Astrocyte of the cerebellum (primary cell): Measurements from ENCODE around the gene SLC9A5.

ENCODE experiments used
- DNase-seq: peaks from one replicate; pipeline ENCODE4 v3.0.0-alpha.2; 2011; ENCODE audit warnings: low read depth
- H3K4me3 ChIP-seq: 2 replicates; pipeline ENCODE4 v1.5.1; 2011; ENCODE audit warnings: mild to moderate bottlenecking, low read depth, low read length, moderate library complexity
- in situ Hi-C: cut with HindIII; loops from 2 replicates; pipeline ENCODE4 v1.10.0; 2017; ENCODE audit warnings: low sequenced_read_pairs
- TF ChIP-seq, protein P1 (sequence below): IDR thresholded peaks from 2 replicates; pipeline ENCODE4 v1.5.1; 2012; ENCODE audit warnings: low read length, low read depth, moderate library complexity, mild to moderate bottlenecking; ENCODE audit errors: missing control alignments

Gene SLC9A5

DNA sequence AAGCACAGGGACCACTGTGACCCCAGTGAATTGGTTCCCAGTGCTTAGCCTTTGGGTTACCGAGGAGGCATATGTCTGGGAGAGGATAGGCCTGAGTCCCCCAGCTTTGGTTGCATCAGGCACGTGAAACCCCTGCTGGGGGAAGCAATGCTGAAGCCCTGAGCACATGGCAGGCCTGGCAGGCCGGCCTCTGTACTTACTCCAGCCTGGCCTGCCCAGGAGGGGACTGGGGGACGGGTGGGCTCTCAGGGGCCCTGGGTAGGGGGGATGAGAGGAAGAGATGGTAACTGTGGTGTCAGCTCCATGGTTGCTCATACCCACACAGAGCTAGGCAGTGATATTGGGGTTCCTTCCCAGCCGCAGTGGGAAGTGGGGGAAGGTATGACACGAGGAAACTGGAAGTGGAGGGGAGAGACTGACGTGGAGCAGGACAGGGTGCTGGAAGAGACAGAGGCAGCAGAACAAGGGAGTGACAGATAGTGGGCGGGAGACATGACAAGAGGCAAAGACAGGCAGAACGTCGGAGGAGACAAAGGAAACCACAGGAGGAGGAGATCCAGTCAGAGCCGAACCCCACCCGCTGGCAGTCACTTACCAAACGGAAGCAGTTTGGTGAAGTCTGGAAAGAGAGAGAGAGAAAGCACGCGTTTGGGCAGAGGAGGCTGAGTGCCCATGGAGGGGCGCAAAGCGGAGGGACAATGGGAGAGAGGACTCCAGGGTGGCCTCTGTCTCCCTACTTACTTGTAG, 12.8 kb upstream of the SLC9A5 start:
- TF ChIP-seq, protein P1, sequence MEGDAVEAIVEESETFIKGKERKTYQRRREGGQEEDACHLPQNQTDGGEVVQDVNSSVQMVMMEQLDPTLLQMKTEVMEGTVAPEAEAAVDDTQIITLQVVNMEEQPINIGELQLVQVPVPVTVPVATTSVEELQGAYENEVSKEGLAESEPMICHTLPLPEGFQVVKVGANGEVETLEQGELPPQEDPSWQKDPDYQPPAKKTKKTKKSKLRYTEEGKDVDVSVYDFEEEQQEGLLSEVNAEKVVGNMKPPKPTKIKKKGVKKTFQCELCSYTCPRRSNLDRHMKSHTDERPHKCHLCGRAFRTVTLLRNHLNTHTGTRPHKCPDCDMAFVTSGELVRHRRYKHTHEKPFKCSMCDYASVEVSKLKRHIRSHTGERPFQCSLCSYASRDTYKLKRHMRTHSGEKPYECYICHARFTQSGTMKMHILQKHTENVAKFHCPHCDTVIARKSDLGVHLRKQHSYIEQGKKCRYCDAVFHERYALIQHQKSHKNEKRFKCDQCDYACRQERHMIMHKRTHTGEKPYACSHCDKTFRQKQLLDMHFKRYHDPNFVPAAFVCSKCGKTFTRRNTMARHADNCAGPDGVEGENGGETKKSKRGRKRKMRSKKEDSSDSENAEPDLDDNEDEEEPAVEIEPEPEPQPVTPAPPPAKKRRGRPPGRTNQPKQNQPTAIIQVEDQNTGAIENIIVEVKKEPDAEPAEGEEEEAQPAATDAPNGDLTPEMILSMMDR, result no peak
- DNase-seq, result no peak
- H3K4me3 ChIP-seq, result no peak overlapping the region
- in situ Hi-C loops, result no loop called here

DNA sequence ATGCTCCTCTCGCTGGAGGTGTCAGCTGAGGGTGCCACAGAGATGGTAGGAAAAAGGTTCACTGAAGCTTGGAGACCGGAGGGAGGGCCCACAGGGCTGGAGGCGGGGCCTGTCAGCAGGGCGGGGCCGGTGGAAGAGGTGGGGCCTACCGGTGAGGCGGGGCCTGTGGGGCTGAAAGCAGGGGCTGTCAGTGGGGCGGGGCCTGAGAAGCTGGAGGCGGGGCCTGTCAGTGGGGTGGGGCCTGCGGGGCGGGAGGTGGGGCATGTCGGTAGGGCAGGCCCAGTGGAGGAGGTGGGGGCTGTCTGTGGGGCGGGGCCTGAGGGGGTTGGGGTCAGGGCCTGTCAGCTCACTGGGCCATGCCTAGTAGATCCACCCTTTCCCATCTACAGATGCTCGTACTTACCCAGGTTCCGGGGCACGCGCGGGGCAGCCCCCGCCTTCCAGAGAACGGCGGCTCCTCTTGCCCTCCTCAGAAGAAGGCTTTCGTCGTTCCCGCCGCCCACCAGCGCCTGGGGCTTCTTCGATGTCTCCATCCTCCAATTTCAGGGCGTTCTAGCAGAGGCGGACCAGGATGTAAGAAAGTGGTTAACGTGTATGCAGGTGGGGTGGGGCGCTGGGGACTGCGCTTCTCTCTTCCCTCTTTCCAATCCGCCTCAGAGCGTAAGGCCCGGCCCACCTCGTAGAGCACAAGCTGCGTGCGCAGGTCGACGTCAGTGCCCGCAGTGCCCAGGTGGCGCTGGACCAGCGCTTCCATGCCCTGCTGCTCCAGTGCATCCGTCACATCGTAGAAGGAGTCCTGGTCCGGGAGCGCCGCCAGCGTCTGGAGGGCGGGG, 12.0 kb upstream of the SLC9A5 start:
- DNase-seq, result no peak
- no peak overlapping the region for H3K4me3 ChIP-seq
- in situ Hi-C loops, result no loop called here
- TF ChIP-seq, protein P1, result no peak

DNA sequence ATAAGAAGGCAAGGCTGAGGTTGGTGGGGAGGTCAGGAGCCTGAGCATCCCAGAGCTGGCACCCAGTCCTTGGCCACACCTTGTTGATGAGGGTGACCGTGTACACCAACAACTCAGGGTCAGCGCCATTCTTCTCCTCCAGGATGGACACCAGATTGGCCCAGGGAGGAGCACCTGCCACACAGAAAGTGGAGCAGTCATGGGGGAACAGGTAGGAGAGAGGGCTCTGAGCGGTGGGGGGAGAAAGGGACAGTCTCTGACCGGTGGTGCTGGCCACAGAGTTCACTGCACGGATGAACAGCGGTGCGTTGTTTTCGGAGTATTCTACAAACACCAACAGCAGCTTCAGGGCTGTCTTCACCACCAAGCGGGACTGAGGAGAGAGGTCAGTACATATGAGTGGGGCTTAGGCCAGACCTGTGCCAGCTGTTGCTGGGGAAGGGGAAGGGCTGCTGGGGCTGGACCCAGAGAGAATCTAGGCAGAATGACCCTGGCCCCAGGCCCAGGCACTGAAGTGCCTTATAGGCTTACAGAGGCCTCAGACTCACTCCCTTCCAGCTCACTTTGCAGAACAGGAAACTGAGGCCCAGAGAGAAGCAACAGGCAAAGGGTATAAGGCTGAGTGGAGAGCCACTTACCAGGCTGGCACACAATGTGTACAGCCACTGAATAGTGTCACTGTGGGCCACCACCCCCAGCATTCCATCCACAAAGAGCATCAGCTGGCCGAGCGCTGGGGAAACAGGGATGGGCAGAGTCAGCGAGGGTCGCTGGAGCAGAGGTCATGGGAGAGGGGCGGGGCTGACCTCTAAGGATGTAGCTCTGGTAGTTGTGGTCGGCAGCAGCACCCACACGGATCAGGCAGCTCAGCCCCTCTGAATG, 11.1 kb upstream of the SLC9A5 start:
- DNase-seq, result no peak
- no peak overlapping the region for H3K4me3 ChIP-seq
- TF ChIP-seq, protein P1, result no peak
- in situ Hi-C loops, result no loop called here

DNA sequence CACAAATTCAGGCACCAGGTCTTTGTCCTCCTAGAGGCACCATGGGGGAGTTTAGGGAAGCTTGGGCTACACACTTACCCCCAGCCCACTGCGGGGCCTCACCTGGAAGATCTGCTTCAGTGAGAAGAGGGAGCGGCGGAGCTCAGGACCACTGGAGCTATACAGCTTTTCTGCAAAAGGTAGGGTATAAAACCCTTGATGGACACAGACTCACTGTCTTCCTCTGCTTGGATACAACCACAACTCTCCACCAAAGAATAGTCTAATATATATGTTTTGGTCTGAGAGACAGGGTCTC, 10.6 kb upstream of the SLC9A5 start:
- H3K4me3 ChIP-seq, result no peak overlapping the region
- TF ChIP-seq, protein P1, result no peak
- no peak for DNase-seq
- in situ Hi-C loops, result no loop called here

DNA sequence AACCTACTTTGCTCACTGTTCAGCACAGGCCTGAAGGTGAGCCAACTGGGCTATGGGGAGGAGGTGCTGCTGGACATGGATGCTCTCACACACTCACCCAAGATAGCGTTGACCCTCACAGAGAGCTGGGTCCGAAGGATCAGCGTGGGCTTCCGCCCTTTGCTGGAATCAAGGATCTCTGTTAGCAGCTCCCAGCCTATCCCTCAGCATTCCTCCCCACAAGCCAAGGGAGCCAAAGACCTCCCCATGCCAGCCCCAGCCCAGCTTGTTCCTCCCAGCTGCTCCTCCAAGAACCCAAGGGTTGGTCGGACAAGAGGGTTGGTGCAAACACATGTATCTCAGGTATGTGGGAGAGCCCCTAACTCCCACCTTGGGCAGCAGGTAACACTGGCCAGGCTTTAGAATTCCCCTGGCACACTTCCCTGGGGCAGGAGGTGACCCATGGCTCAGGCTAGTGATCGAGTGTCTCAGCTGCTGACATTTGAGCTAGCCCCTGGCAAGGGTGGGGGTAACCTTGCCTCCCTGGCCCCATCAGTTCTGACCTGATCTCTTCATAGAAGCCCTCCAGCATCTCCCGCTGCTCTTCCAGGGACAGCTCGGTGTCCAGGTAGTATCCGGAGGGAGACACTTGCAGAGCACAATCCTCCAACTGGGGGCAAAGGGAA, 9.8 kb upstream of the SLC9A5 start:
- no peak overlapping the region for H3K4me3 ChIP-seq
- TF ChIP-seq, protein P1, result no peak
- DNase-seq, result no peak
- in situ Hi-C loops, result no loop called here

DNA sequence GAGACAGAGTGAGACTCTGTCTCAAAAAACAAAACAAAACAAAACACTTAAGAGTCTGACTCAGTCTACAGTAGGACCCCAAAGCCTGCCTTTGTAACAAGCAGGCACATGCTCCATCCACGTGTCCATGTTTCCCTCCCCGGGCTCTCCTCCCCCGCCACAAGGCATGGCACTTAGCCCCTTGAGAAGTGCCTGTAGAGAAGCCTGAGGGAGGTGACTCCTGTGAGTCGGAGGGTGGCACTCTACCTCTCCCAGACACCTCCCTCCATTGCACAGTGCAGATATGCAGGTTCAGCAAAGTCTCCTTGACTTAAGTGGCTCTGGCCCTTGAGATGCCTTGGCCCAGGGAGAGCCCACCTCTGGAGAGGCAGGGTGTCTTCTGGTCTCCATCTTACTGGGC, 8.3 kb upstream of the SLC9A5 start:
- H3K4me3 ChIP-seq, result no peak overlapping the region
- TF ChIP-seq, protein P1, result no peak
- in situ Hi-C loops, result no loop called here
- no peak for DNase-seq
